Spleen (tissue), 13 donors: ENCODE results near the gene APLP1. TPM values are rescaled to one million over a fixed set of nuclear protein-coding genes. Genes with fewer than 3 reads are reported as not detected.
A peak's percentile ranks its signal among the peaks of the same experiment; 100 is the strongest.

Experiments used
- DNase-seq: peaks from one replicate; pipeline ENCODE4 v3.0.0-alpha.2; 2020
- H3K27ac ChIP-seq, 8 donors: fragments of 200-600 bp; sonication (generic) in 7 of 8; 1 replicate in 4 of 8; 2 replicates in 4 of 8; pipeline versions ENCODE4 v1.5.0 to v1.8.0; 2016 to 2021; ENCODE audit warnings: inconsistent platforms in 4 of 8, mild to moderate bottlenecking in 4 of 8, moderate library complexity in 1 of 8
- H3K27me3 ChIP-seq, 7 donors: fragments of 200-600 bp; sonication (generic) in 6 of 7; replicated peaks in 1 of 7; 1 replicate in 4 of 7; 2 replicates in 3 of 7; pipeline versions ENCODE4 v1.5.0 to v1.8.0; 2016 to 2021; ENCODE audit warnings: inconsistent platforms in 3 of 7, mild to moderate bottlenecking in 1 of 7
- H3K36me3 ChIP-seq, 6 donors: fragments of 200-600 bp; sonication (generic) in 5 of 6; 1 replicate in 4 of 6; 2 replicates in 2 of 6; pipeline versions ENCODE4 v1.5.0 to v1.8.0; 2016 to 2021; ENCODE audit warnings: inconsistent platforms in 2 of 6
- H3K4me1 ChIP-seq, 6 donors: fragments of 200-600 bp; sonication (generic) in 5 of 6; 1 replicate in 3 of 6; 2 replicates in 3 of 6; pipeline versions ENCODE4 v1.5.0 to v1.8.0; 2016 to 2021; ENCODE audit warnings: inconsistent platforms in 3 of 6
- H3K4me3 ChIP-seq, 8 donors: fragments of 200-600 bp; sonication (generic) in 7 of 8; 1 replicate in 4 of 8; 2 replicates in 4 of 8; pipeline versions ENCODE4 v1.5.0 to v1.8.0; 2016 to 2021; ENCODE audit warnings: inconsistent platforms in 4 of 8, mild to moderate bottlenecking in 4 of 8, moderate library complexity in 2 of 8
- H3K9me3 ChIP-seq, 8 donors: fragments of 200-600 bp; sonication (generic) in 7 of 8; 1 replicate in 4 of 8; 2 replicates in 4 of 8; pipeline versions ENCODE4 v1.5.0 to v1.8.0; 2016 to 2021; ENCODE audit warnings: inconsistent platforms in 4 of 8
- POLR2A ChIP-seq, 3 donors: fragments of 450-650 bp; IDR thresholded peaks; one replicate each; pipeline ENCODE4 v1.5.1; 2017; ENCODE audit warnings: antibody characterized with exemption in 3 of 3, mild to moderate bottlenecking in 1 of 3
- POLR2AphosphoS5 ChIP-seq, 3 donors: sonication (generic); formaldehyde crosslinking; IDR thresholded peaks; one replicate each; pipeline ENCODE4 v1.5.1; 2017; ENCODE audit warnings: antibody characterized with exemption in 3 of 3
- WGBS, 5 donors: extraction: QIAGEN DNeasy Blood & Tissue Kit in 3 of 5; methylation state at CpG; one replicate each; pipeline versions ENCODE4 v1.1.5 to v1.1.7; 2013 to 2018; 5-methylcytosine and 5-hydroxymethylcytosine counted together
- intact Hi-C: fragments of 100-400 bp; cut with DNase I; formaldehyde crosslinking; loops from one replicate; pipeline ENCODE4 v1.15.0; 2023; ENCODE audit warnings: low total_unique reads
- long read RNA-seq, 2 donors: transcript quantifications; one replicate each; lab custom pipeline, GENCODE V29; 2026
- polyA plus RNA-seq, 3 donors: library from polyadenylated mRNA; stranded (reverse); fragments of 200-250 nt; gene quantifications; one replicate each; pipeline ENCODE4 v1.2.1, GENCODE V29; 2013
- total RNA-seq, 7 donors: library from RNA; depleted of rRNA in 3 of 7; stranded (reverse); fragments of >200 nt in 3 of 7; fragmentation: NEBNext Ultra II Directional in 4 of 7; extraction: Animal tissue kit (Norgen Biotek cat#: 25700) in 4 of 7; gene quantifications; one replicate each; pipeline versions ENCODE4 v1.1.0 to v1.2.1, GENCODE V29; 2016 to 2021
- TF ChIP-seq, protein P1 (sequence below), 11 experiments: fragments of 200-600 bp in 7 of 11; fragments of 450-650 bp in 4 of 11; sonication (generic) in 4 of 11; IDR thresholded peaks in 8 of 11; conservative IDR thresholded peaks in 3 of 11; 1 replicate in 7 of 11; 2 replicates in 4 of 11; pipeline versions ENCODE4 v1.4.0 to v1.8.0; 2016 to 2021; ENCODE audit warnings: antibody characterized with exemption in 11 of 11, inconsistent platforms in 4 of 11, mild to moderate bottlenecking in 1 of 11
- donor health status: healthy with polysubstance abuse.
- donor health status: DM: no; HTN: no; CAD: no; lungs with moderate emphysema.
- donor health status: DM: no; HTN: no; CAD: no.
- donor health status: Bipolar disorder and iron deficiency.
- donor health status: healthy.
- donor health status: DM: no; HTN: no; CAD: no.
- donor health status: DM: yes; HTN: yes; CAD: no.

The APLP1 gene
- 1 to 10 TPM in 3 of 7 donors, under 1 TPM in 2, not detected in 2; 0.57 to 3.6 (median 1.1) TPM for total RNA-seq
- polyA plus RNA-seq = 1 to 10 TPM in 2 of 3 donors, under 1 TPM in 1; 0.99 to 2.6 (median 2.4) TPM
- long read RNA-seq, donor 1 = 0 reads
- long read RNA-seq, donor 2, partial matches to known transcripts = 0 of 1 reads
- long read RNA-seq, donor 2, other reads (novel, unspliced or antisense) = 0 of 1 reads

DNA sequence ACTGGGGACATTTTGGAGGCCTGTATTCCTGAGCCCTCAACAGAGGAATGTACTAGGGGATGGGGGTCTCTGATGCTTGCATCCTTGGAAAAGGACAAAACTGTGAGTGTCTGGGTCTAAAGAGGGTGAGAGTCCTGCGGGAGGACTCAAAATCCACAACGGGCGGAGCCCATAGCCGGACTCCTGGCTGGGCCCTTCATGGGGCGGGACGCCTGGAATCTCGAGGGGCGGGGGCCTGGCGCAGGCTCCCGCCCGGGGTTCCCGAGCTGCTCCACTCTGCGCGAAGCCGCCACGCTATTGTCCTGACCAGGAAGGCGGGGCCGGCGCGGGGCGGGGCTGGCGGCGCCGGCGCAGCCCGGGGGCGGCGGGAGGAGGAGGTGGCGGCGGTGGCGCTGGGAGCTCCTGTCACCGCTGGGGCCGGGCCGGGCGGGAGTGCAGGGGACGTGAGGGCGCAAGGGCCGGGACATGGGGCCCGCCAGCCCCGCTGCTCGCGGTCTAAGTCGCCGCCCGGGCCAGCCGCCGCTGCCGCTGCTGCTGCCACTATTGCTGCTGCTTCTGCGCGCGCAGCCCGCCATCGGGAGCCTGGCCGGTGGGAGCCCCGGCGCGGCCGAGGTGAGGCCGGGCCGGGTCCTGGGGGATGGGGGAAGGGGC lies at the start of gene APLP1:
Gene APLP1, plus strand, starts transcription at position 403 of the 651 bp plus-strand sequence. Its CDS starts 63 bp downstream, at position 466.
- WGBS, 5 donors = 1 to 4% (median 2%) methylated on average over 18 to 60 of the region's 60 CpGs
- peaks cover 0 to 96% (median 45%) of the 10 kb centered on the region in 7 donors for H3K27me3 ChIP-seq
- H3K4me3 ChIP-seq = peak within 1 kb of the TSS in 7 of 8 donors; percentile 25 to 69 (median 40)
- no peaks in the 10 kb centered on the region for H3K36me3 ChIP-seq
- H3K27ac ChIP-seq = no peak within 1 kb of the TSS
- peaks cover 10 to 27% (median 24%) of the 10 kb centered on the region in 6 donors for H3K4me1 ChIP-seq
- peak; percentile 88 for DNase-seq
- TF ChIP-seq, protein P1, sequence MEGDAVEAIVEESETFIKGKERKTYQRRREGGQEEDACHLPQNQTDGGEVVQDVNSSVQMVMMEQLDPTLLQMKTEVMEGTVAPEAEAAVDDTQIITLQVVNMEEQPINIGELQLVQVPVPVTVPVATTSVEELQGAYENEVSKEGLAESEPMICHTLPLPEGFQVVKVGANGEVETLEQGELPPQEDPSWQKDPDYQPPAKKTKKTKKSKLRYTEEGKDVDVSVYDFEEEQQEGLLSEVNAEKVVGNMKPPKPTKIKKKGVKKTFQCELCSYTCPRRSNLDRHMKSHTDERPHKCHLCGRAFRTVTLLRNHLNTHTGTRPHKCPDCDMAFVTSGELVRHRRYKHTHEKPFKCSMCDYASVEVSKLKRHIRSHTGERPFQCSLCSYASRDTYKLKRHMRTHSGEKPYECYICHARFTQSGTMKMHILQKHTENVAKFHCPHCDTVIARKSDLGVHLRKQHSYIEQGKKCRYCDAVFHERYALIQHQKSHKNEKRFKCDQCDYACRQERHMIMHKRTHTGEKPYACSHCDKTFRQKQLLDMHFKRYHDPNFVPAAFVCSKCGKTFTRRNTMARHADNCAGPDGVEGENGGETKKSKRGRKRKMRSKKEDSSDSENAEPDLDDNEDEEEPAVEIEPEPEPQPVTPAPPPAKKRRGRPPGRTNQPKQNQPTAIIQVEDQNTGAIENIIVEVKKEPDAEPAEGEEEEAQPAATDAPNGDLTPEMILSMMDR (IDR thresholded peaks at IDR 0.05 in 8 of 11, conservative IDR thresholded peaks at IDR 0.05 in 3 of 11) = no peak
- TF ChIP-seq POLR2AphosphoS5 (IDR thresholded peaks at IDR 0.05) = no peak
- TF ChIP-seq POLR2A (IDR thresholded peaks at IDR 0.05) = no peak
- H3K9me3 ChIP-seq = no peaks in the 10 kb centered on the region
- intact Hi-C loops = no loop called here

- no peak for DNase-seq
Observed at GRCh38 chr19:35822579-35822978, 45.8 kb upstream of the APLP1 start.

GRCh38 chr19:35824150-35824549 lies 44.2 kb upstream of the APLP1 start:
- no peak for DNase-seq
- Histone ChIP-seq H3K27me3 (peaks cover 0 to 72% (median 6%) of the 10 kb centered on the region in 7 donors), H3K9me3 (no peaks in the 10 kb centered on the region), H3K4me1 (no peaks in the 10 kb centered on the region), H3K36me3 (no peaks in the 10 kb centered on the region), H3K27ac (no peak overlapping the region), H3K4me3 (no peak overlapping the region)
- intact Hi-C loops = no loop called here
- 82 to 94% (median 84%) methylated on average over 5 of the region's 5 CpGs for WGBS, 5 donors
- TF ChIP-seq, protein P1 (IDR thresholded peaks at IDR 0.05 in 8 of 11, conservative IDR thresholded peaks at IDR 0.05 in 3 of 11) = no peak
- TF ChIP-seq POLR2A (IDR thresholded peaks at IDR 0.05) (no peak), POLR2AphosphoS5 (IDR thresholded peaks at IDR 0.05) (no peak)

More at GRCh38 chr19:35822579-35822978, 45.8 kb upstream of the APLP1 start:
- 43 to 64% (median 60%) methylated on average over 3 of the region's 3 CpGs for WGBS, 5 donors
- Histone ChIP-seq H3K27ac (no peak overlapping the region), H3K4me3 (no peak overlapping the region), H3K4me1 (no peaks in the 10 kb centered on the region), H3K27me3 (peaks cover 0 to 73% (median 6%) of the 10 kb centered on the region in 7 donors), H3K36me3 (no peaks in the 10 kb centered on the region), H3K9me3 (no peaks in the 10 kb centered on the region)
- intact Hi-C loops = no loop called here
- no peak for TF ChIP-seq POLR2A (IDR thresholded peaks at IDR 0.05)
- no peak for TF ChIP-seq POLR2AphosphoS5 (IDR thresholded peaks at IDR 0.05)
- TF ChIP-seq, protein P1 (IDR thresholded peaks at IDR 0.05 in 8 of 11, conservative IDR thresholded peaks at IDR 0.05 in 3 of 11) = no peak

- peaks cover 0 to 85% (median 6%) of the 10 kb centered on the region in 7 donors for H3K27me3 ChIP-seq
- no peak overlapping the region for H3K4me3 ChIP-seq
- no peak for DNase-seq
- intact Hi-C loops = no loop called here
- no peak overlapping the region for H3K27ac ChIP-seq
- TF ChIP-seq POLR2AphosphoS5 (IDR thresholded peaks at IDR 0.05) (no peak), POLR2A (IDR thresholded peaks at IDR 0.05) (no peak)
- TF ChIP-seq, protein P1 (IDR thresholded peaks at IDR 0.05 in 8 of 11, conservative IDR thresholded peaks at IDR 0.05 in 3 of 11) = no peak
- WGBS, 5 donors = 11 to 17% (median 14%) methylated on average over 12 of the region's 12 CpGs
- no peaks in the 10 kb centered on the region for H3K36me3 ChIP-seq
- no peaks in the 10 kb centered on the region for H3K9me3 ChIP-seq
- no peaks in the 10 kb centered on the region for H3K4me1 ChIP-seq
Observed at GRCh38 chr19:35828692-35829301, 39.6 kb upstream of the APLP1 start.
